Calu3 (cell line): ENCODE data around the gene KRT28. TPM values are rescaled to one million over a fixed set of nuclear protein-coding genes. Genes with fewer than 3 reads are reported as not detected.

Experiments used
- BruUV-seq: library from RNA; stranded (reverse); fragments of 400-500 nt; replicated peaks from 2 replicates; lab custom pipeline; 2021; lab: Mats Ljungman, UMichigan
- CTCF ChIA-PET: fragments of 300-600 bp; sonication (Branson Sonifier 250); formaldehyde crosslinking; loops from one replicate; lab custom pipeline; 2022; ENCODE audit warnings: antibody characterized with exemption; lab: Charles Lee
- DNase-seq: peaks from one replicate; pipeline ENCODE4 v3.0.0; 2022
- H3K27ac Mint-ChIP-seq: one replicate; pipeline ENCODE4 v1.8.0; 2022; ENCODE audit warnings: mixed read lengths; ENCODE audit not compliant: unreplicated experiment
- H3K27me3 Mint-ChIP-seq: one replicate; pipeline ENCODE4 v1.8.0; 2022; ENCODE audit warnings: mixed read lengths; ENCODE audit not compliant: unreplicated experiment
- H3K36me3 Mint-ChIP-seq: one replicate; pipeline ENCODE4 v1.8.0; 2022; ENCODE audit warnings: mild to moderate bottlenecking, moderate library complexity, mixed read lengths; ENCODE audit not compliant: insufficient read depth, unreplicated experiment
- H3K4me1 Mint-ChIP-seq: one replicate; pipeline ENCODE4 v1.8.0; 2022; ENCODE audit warnings: mild to moderate bottlenecking, low read depth, mixed read lengths; ENCODE audit not compliant: unreplicated experiment
- H3K4me3 Mint-ChIP-seq: one replicate; pipeline ENCODE4 v1.8.0; 2022; ENCODE audit warnings: mild to moderate bottlenecking, low read depth, moderate library complexity, mixed read lengths; ENCODE audit not compliant: unreplicated experiment
- H3K9me3 Mint-ChIP-seq: one replicate; pipeline ENCODE4 v1.8.0; 2022; ENCODE audit warnings: low read depth, mixed read lengths; ENCODE audit not compliant: unreplicated experiment
- CTCF ChIP-seq: fragments of 200-600 bp; IDR thresholded peaks from one replicate; pipeline ENCODE4 v1.8.0; 2022; ENCODE audit warnings: antibody characterized with exemption; ENCODE audit not compliant: unreplicated experiment
- intact Hi-C: fragments of 100-400 bp; cut with micrococcal nuclease; formaldehyde crosslinking; loops from one replicate; pipeline ENCODE4 v1.10.0; 2022; ENCODE audit not compliant: unreplicated experiment
- total RNA-seq: library from RNA; stranded (reverse); gene quantifications from 2 replicates; pipeline ENCODE4 v1.2.3, GENCODE V29; 2022

The KRT28 gene
- total RNA-seq, 1 experiment from 2014 or later, result not detected

- TF ChIP-seq CTCF, result no peak
- Mint-ChIP-seq H3K27ac (no peak overlapping the region), H3K27me3 (peaks cover 57% of the 10 kb centered on the region), H3K4me3 (no peak overlapping the region), H3K4me1 (peaks cover 21% of the 10 kb centered on the region), H3K9me3 (peaks cover 3% of the 10 kb centered on the region), H3K36me3 (no peaks in the 10 kb centered on the region)
- BruUV-seq, result no TSS peak
- intact Hi-C loops, result no loop called here
- CTCF ChIA-PET, result interaction anchor here (0.5 to 1.7 kb wide), 5 partner anchors 9 to 925 kb away, joined by 3 to 6 read pairs (median 5); no protein-coding TSS in a partner anchor
- DNase-seq, result no peak
Measured at GRCh38 chr17:40809721-40810421, 10.1 kb upstream of the KRT28 start.

- no peak overlapping the region for H3K27ac Mint-ChIP-seq
- no peak for TF ChIP-seq CTCF
- peaks cover 44% of the 10 kb centered on the region for H3K27me3 Mint-ChIP-seq
- H3K36me3 Mint-ChIP-seq, result no peaks in the 10 kb centered on the region
- intact Hi-C loops, result no loop called here
- CTCF ChIA-PET, result interaction anchor here (0.6 to 9.4 kb wide), 15 partner anchors 9 to 878 kb away, joined by 3 to 148 read pairs (median 4); no protein-coding TSS in a partner anchor
- no TSS peak for BruUV-seq
- H3K9me3 Mint-ChIP-seq, result peaks cover 3% of the 10 kb centered on the region
- DNase-seq, result no peak
- H3K4me1 Mint-ChIP-seq, result peaks cover 16% of the 10 kb centered on the region
- H3K4me3 Mint-ChIP-seq, result no peak overlapping the region
Measured at GRCh38 chr17:40806131-40806530, 6.4 kb upstream of the KRT28 start.

- DNase-seq, result peak; percentile 100
- Mint-ChIP-seq H3K9me3 (peaks cover 3% of the 10 kb centered on the region), H3K36me3 (no peaks in the 10 kb centered on the region), H3K4me3 (no peak overlapping the region), H3K27ac (no peak overlapping the region), H3K27me3 (peaks cover 38% of the 10 kb centered on the region), H3K4me1 (no peaks in the 10 kb centered on the region)
- BruUV-seq, result no TSS peak
- intact Hi-C loops, result loop anchor here (1.0 to 5.0 kb wide), 14 partner anchors 47 to 863 kb away; no protein-coding TSS in a partner anchor
- CTCF ChIA-PET, result interaction anchor here (0.6 to 9.4 kb wide), 43 partner anchors 9 to 1128 kb away, joined by 3 to 148 read pairs (median 3); partner anchors contain the start of genes KRT222, KRT27 and KRTAP3-1
- TF ChIP-seq CTCF, result peak; percentile 100
Measured at GRCh38 chr17:40803617-40804082, 3.9 kb upstream of the KRT28 start.

- Mint-ChIP-seq H3K4me3 (no peak overlapping the region), H3K4me1 (no peaks in the 10 kb centered on the region), H3K27me3 (peaks cover 22% of the 10 kb centered on the region), H3K27ac (no peak overlapping the region), H3K9me3 (peaks cover 3% of the 10 kb centered on the region), H3K36me3 (no peaks in the 10 kb centered on the region)
- no TSS peak for BruUV-seq
- intact Hi-C loops, result loop anchor here (5.0 kb wide), 2 partner anchors 329 to 696 kb away; no protein-coding TSS in a partner anchor
- no peak for TF ChIP-seq CTCF
- CTCF ChIA-PET, result interaction anchor here (9.4 kb wide), 1 partner anchor 183 kb away, joined by 148 read pairs; no protein-coding TSS in a partner anchor
- no peak for DNase-seq
Measured at GRCh38 chr17:40801157-40801556, 1.4 kb upstream of the KRT28 start.
